ENCODE data around the gene DOCK1. TPM values are rescaled to one million over a fixed set of nuclear protein-coding genes. Genes with fewer than 3 reads are reported as not detected.

Gene DOCK1
- total and polyA plus RNA-seq, 5 donors: 7.8 to 23.1 (median 20.8) TPM

- H3K27me3 ChIP-seq (ENCODE audit: control insufficient read depth, insufficient read depth): no peaks in the 10 kb centered on the region
- H3K27ac ChIP-seq (ENCODE audit: low read length): no peak overlapping the region
- H3K4me3 ChIP-seq (ENCODE audit: low read length): no peak overlapping the region
- intact Hi-C loops (cut with DNase I): no loop called here
- 83% methylated on average over 17 of the region's 17 CpGs for WGBS
- ATAC-seq (no peak), DNase-seq (no peak)
- H3K9me3 ChIP-seq (ENCODE audit: control insufficient read depth, low read length): no peaks in the 10 kb centered on the region
- H3K4me1 ChIP-seq (ENCODE audit: control insufficient read depth, insufficient read depth, low read length): no peaks in the 10 kb centered on the region
These were observed 481.5 kb downstream of the DOCK1 start for GRCh38 chr10:127386606-127387327.

GRCh38 chr10:127391875-127392274, 486.6 kb downstream of the DOCK1 start:
- Histone ChIP-seq H3K27me3 (ENCODE audit: control insufficient read depth, insufficient read depth) (no peaks in the 10 kb centered on the region), H3K9me3 (ENCODE audit: control insufficient read depth, low read length) (no peaks in the 10 kb centered on the region), H3K4me1 (ENCODE audit: control insufficient read depth, insufficient read depth, low read length) (no peaks in the 10 kb centered on the region), H3K4me3 (ENCODE audit: low read length) (no peak overlapping the region), H3K27ac (ENCODE audit: low read length) (no peak overlapping the region)
- ATAC-seq: no peak
- intact Hi-C loops (cut with DNase I): no loop called here
- 82% methylated on average over 12 of the region's 12 CpGs for WGBS
- no peak for DNase-seq

- 75% methylated on average over 23 of the region's 23 CpGs for WGBS
- Histone ChIP-seq H3K9me3 (ENCODE audit: control insufficient read depth, low read length) (no peaks in the 10 kb centered on the region), H3K4me3 (ENCODE audit: low read length) (no peak overlapping the region), H3K4me1 (ENCODE audit: control insufficient read depth, insufficient read depth, low read length) (no peaks in the 10 kb centered on the region), H3K27ac (ENCODE audit: low read length) (no peak overlapping the region), H3K27me3 (ENCODE audit: control insufficient read depth, insufficient read depth) (no peaks in the 10 kb centered on the region)
- peak in 1 of 2 donors; percentile 29 for ATAC-seq
- no peak for DNase-seq
- intact Hi-C loops (cut with DNase I): no loop called here
These were observed 487.4 kb downstream of the DOCK1 start for GRCh38 chr10:127392351-127393235.

GRCh38 chr10:127398140-127398970, 493.1 kb downstream of the DOCK1 start:
- Histone ChIP-seq H3K27me3 (ENCODE audit: control insufficient read depth, insufficient read depth) (no peaks in the 10 kb centered on the region), H3K4me1 (ENCODE audit: control insufficient read depth, insufficient read depth, low read length) (no peaks in the 10 kb centered on the region), H3K4me3 (ENCODE audit: low read length) (no peak overlapping the region), H3K9me3 (ENCODE audit: control insufficient read depth, low read length) (no peaks in the 10 kb centered on the region), H3K27ac (ENCODE audit: low read length) (no peak overlapping the region)
- DNase-seq: no peak
- WGBS: 87% methylated on average over 12 of the region's 12 CpGs
- intact Hi-C loops (cut with DNase I): no loop called here
- no peak for ATAC-seq

- WGBS: 91% methylated on average over 10 of the region's 10 CpGs
- intact Hi-C loops (cut with DNase I): no loop called here
- Histone ChIP-seq H3K9me3 (ENCODE audit: control insufficient read depth, low read length) (no peaks in the 10 kb centered on the region), H3K27ac (ENCODE audit: low read length) (no peak overlapping the region), H3K4me1 (ENCODE audit: control insufficient read depth, insufficient read depth, low read length) (no peaks in the 10 kb centered on the region), H3K27me3 (ENCODE audit: control insufficient read depth, insufficient read depth) (no peaks in the 10 kb centered on the region), H3K4me3 (ENCODE audit: low read length) (no peak overlapping the region)
- no peak for ATAC-seq
- DNase-seq: no peak
These were observed 493.7 kb downstream of the DOCK1 start for GRCh38 chr10:127398971-127399365.

GRCh38 chr10:127399668-127400067, 494.4 kb downstream of the DOCK1 start:
- no peak for DNase-seq
- no peaks in the 10 kb centered on the region for H3K9me3 ChIP-seq (ENCODE audit: control insufficient read depth, low read length)
- 73% methylated on average over 5 of the region's 5 CpGs for WGBS
- no peaks in the 10 kb centered on the region for H3K4me1 ChIP-seq (ENCODE audit: control insufficient read depth, insufficient read depth, low read length)
- H3K27ac ChIP-seq (ENCODE audit: low read length): no peak overlapping the region
- intact Hi-C loops (cut with DNase I): no loop called here
- ATAC-seq: no peak
- H3K4me3 ChIP-seq (ENCODE audit: low read length): no peak overlapping the region
- no peaks in the 10 kb centered on the region for H3K27me3 ChIP-seq (ENCODE audit: control insufficient read depth, insufficient read depth)

GRCh38 chr10:127400216-127400615, 495.0 kb downstream of the DOCK1 start:
- intact Hi-C loops (cut with DNase I): no loop called here
- Histone ChIP-seq H3K27ac (ENCODE audit: low read length) (no peak overlapping the region), H3K9me3 (ENCODE audit: control insufficient read depth, low read length) (no peaks in the 10 kb centered on the region), H3K4me1 (ENCODE audit: control insufficient read depth, insufficient read depth, low read length) (no peaks in the 10 kb centered on the region), H3K4me3 (ENCODE audit: low read length) (no peak overlapping the region), H3K27me3 (ENCODE audit: control insufficient read depth, insufficient read depth) (no peaks in the 10 kb centered on the region)
- WGBS: 90% methylated on average over 4 of the region's 4 CpGs
- DNase-seq (no peak), ATAC-seq (no peak)

- ATAC-seq: no peak
- Histone ChIP-seq H3K4me1 (ENCODE audit: control insufficient read depth, insufficient read depth, low read length) (no peaks in the 10 kb centered on the region), H3K9me3 (ENCODE audit: control insufficient read depth, low read length) (no peaks in the 10 kb centered on the region), H3K27ac (ENCODE audit: low read length) (no peak overlapping the region), H3K27me3 (ENCODE audit: control insufficient read depth, insufficient read depth) (no peaks in the 10 kb centered on the region), H3K4me3 (ENCODE audit: low read length) (no peak overlapping the region)
- 80% methylated on average over 16 of the region's 16 CpGs for WGBS
- no peak for DNase-seq
- intact Hi-C loops (cut with DNase I): no loop called here
These were observed 497.6 kb downstream of the DOCK1 start for GRCh38 chr10:127402596-127403409.

GRCh38 chr10:127405221-127405620, 500.0 kb downstream of the DOCK1 start:
- intact Hi-C loops (cut with DNase I): no loop called here
- Histone ChIP-seq H3K27me3 (ENCODE audit: control insufficient read depth, insufficient read depth) (no peaks in the 10 kb centered on the region), H3K4me1 (ENCODE audit: control insufficient read depth, insufficient read depth, low read length) (no peaks in the 10 kb centered on the region), H3K27ac (ENCODE audit: low read length) (no peak overlapping the region), H3K9me3 (ENCODE audit: control insufficient read depth, low read length) (no peaks in the 10 kb centered on the region), H3K4me3 (ENCODE audit: low read length) (no peak overlapping the region)
- 69% methylated on average over 4 of the region's 4 CpGs for WGBS
- DNase-seq (no peak), ATAC-seq (no peak)

- 97% methylated on average over 12 of the region's 12 CpGs for WGBS
- H3K9me3 ChIP-seq (ENCODE audit: control insufficient read depth, low read length): no peaks in the 10 kb centered on the region
- no peaks in the 10 kb centered on the region for H3K27me3 ChIP-seq (ENCODE audit: control insufficient read depth, insufficient read depth)
- H3K4me1 ChIP-seq (ENCODE audit: control insufficient read depth, insufficient read depth, low read length): no peaks in the 10 kb centered on the region
- H3K27ac ChIP-seq (ENCODE audit: low read length): no peak overlapping the region
- intact Hi-C loops (cut with DNase I): no loop called here
- DNase-seq (no peak), ATAC-seq (no peak)
- H3K4me3 ChIP-seq (ENCODE audit: low read length): no peak overlapping the region
These were observed 500.9 kb downstream of the DOCK1 start for GRCh38 chr10:127406018-127406550.

Measured in right cardiac atrium (tissue), 5 donors.